ENCODE data around the gene TEC.

Gene TEC

GRCh38 chr4:48114412-48114811 is 155.2 kb downstream of the TEC start:
- DNase-seq, result no peak

GRCh38 chr4:48112017-48112667 is 157.5 kb downstream of the TEC start:
- DNase-seq, result no peak

GRCh38 chr4:48110452-48110978 is 159.1 kb downstream of the TEC start:
- DNase-seq, result no peak

- no peak for DNase-seq
These were observed 160.0 kb downstream of the TEC start for GRCh38 chr4:48109413-48110263.

GRCh38 chr4:48108309-48109073 is 161.1 kb downstream of the TEC start:
- DNase-seq, result no peak

- no peak for DNase-seq
These were observed 164.4 kb downstream of the TEC start for GRCh38 chr4:48105230-48105629.

- DNase-seq, result no peak
These were observed 166.0 kb downstream of the TEC start for GRCh38 chr4:48103483-48104139.

- no peak for DNase-seq
These were observed 167.3 kb downstream of the TEC start for GRCh38 chr4:48102303-48102702.

- no peak for DNase-seq
These were observed 169.4 kb downstream of the TEC start for GRCh38 chr4:48100256-48100655.

GRCh38 chr4:48095441-48095840 is 174.2 kb downstream of the TEC start:
- no peak for DNase-seq

- DNase-seq, result no peak
These were observed 175.6 kb downstream of the TEC start for GRCh38 chr4:48093991-48094416.

GRCh38 chr4:48090621-48091020 is 179.0 kb downstream of the TEC start:
- no peak for DNase-seq

- DNase-seq, result no peak
These were observed 183.6 kb downstream of the TEC start for GRCh38 chr4:48085821-48086589.
